ENCODE data around the gene MINK1.
"Not testable (repeated sequence)": the region's sequence is repeated elsewhere in the genome, so short reads cannot be mapped to it uniquely, and the experiment has no call there.

The MINK1 gene

DNA sequence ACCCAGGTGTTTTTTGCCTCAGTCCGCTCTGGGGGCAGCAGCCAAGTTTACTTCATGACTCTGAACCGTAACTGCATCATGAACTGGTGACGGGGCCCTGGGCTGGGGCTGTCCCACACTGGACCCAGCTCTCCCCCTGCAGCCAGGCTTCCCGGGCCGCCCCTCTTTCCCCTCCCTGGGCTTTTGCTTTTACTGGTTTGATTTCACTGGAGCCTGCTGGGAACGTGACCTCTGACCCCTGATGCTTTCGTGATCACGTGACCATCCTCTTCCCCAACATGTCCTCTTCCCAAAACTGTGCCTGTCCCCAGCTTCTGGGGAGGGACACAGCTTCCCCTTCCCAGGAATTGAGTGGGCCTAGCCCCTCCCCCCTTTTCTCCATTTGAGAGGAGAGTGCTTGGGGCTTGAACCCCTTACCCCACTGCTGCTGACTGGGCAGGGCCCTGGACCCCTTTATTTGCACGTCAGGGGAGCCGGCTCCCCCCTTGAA lies 64.1 kb downstream of the MINK1 start:
- in situ Hi-C loops (cut with MboI; ENCODE audit: low sequenced_read_pairs), result no loop called here

GRCh38 chr17:4897785-4898184 lies 64.6 kb downstream of the MINK1 start:
- in situ Hi-C loops (cut with MboI; ENCODE audit: low sequenced_read_pairs), result no loop called here

GRCh38 chr17:4898351-4898750 lies 65.2 kb downstream of the MINK1 start:
- in situ Hi-C loops (cut with MboI; ENCODE audit: low sequenced_read_pairs), result no loop called here

DNA sequence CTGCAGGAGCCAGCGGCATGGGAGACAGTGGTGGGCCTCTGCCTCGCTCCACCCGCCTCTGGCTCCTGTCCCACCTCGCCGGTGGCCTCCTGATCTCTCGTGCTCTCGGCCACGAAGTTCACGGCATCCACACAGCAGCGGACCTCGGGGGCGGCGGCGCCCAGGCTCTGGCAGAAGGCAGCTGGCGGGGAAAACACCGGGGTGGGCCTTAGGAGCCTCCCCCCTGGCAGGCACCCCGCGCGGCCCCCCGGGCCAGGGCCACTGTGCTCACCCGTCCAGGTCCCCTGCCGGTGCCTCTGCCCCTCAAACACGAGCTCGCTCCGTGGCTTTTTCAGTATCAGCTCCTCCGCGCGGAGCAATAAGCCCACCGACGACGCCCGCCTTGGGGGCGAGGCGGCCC lies 65.8 kb downstream of the MINK1 start:
- in situ Hi-C loops (cut with MboI; ENCODE audit: low sequenced_read_pairs), result no loop called here

GRCh38 chr17:4899341-4900230 lies 66.4 kb downstream of the MINK1 start, which contains the start of gene C17orf107:
TSS of gene C17orf107 (plus strand) at chr17:4899536. CDS start at chr17:4899763, 227 bp downstream.
- in situ Hi-C loops (cut with MboI; ENCODE audit: low sequenced_read_pairs), result no loop called here

DNA sequence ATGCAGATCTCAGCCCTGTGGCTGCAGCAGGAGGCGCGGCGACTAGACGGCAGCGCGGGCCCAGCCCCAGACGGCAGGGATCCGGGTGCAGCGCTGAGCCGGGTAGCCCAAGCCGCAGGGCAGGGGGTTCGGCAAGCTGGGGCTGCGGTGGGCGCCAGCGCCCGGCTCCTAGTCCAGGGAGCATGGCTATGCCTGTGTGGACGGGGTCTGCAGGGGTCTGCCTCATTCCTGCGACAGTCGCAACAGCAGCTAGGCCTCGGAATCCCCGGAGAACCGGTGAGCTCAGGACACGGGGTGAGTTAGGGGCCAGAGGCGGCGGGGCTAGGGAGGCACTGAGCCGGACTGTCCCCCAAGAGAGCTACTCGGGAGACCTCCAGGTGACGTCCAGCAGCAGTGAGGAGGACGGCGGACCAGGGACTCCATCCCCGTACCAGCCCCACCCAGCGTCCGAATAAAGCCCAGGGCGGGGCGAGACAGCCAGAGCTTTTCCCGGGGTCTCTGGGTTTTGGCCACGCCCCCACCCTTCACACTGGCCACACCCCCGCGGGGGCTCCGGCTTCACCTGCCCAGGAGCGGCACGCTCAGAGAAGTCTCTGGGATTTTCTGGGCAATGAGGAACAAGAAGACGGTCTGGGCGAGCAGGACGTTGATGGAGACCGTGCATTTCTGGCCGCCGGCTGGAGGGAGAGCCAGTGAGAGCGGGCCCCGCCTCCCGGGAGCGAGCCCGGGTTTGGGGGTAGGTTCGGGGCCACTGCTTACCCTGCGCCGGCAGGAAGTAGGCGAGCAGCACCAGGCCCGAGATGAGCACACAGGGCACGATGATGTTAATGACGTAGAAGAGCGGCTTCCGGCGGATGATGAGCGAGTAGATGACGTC lies 67.3 kb downstream of the MINK1 start:
- in situ Hi-C loops (cut with MboI; ENCODE audit: low sequenced_read_pairs), result no loop called here

DNA sequence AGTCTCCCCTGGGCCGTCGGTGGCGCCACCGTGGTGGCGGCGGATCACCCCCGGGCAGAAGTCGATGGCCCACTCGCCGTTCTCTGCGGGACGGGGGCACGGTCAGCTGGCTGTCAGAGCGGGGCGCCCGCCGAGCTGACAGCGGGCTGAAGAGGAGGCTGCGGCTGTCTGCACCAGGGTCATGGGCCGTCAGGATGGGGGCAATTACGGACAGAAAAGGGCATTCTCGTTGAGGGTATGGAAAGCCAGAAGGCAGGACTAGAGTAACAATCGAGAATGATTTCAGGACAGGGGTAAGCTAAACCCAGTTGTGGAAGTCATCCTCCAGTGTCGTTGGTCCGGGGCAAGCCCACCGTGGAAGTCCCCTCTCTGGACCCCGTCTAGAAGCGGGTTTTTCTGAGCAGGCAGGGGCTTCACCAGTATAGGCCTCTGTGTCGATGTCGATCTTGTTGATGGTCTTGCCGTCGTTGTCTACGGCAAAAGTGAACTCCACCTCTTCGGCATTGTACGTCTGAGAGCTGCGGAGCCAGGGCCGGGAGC lies 68.0 kb downstream of the MINK1 start:
- in situ Hi-C loops (cut with MboI; ENCODE audit: low sequenced_read_pairs), result no loop called here

DNA sequence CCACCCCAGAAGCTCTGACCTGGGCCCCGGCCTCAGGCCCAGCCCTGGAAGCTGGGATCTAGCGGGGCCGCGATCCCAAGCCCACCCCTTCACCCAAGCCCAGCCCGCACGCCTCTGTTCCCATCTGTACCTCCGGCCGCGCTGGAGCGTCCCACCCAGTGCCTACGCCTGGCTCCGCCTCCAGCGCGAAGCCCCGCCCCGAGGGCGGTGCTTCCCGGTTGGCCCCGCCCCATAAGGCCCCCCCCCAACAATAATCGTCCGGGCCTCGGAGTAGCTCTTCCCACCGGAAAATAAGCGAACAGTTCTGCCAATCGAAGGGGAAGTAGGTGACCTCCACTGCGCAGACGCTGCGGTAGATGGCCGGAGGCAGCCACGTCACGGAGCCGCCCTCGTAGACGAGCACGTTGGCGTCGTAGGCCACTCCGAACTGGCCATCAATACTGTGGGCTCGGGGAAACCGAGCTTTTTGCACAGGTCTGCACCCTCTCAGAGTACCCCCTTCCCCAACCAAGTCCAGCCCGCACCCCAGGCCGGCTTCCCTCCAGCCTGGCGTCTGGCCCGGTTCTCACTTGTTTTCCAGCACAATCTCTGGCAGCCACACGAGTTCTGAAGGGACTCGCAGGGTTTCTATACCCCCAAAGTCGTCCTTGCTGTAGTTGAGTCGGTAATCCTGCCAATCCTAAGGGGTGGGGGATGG lies 68.7 kb downstream of the MINK1 start:
- in situ Hi-C loops (cut with MboI; ENCODE audit: low sequenced_read_pairs), result no loop called here

DNA sequence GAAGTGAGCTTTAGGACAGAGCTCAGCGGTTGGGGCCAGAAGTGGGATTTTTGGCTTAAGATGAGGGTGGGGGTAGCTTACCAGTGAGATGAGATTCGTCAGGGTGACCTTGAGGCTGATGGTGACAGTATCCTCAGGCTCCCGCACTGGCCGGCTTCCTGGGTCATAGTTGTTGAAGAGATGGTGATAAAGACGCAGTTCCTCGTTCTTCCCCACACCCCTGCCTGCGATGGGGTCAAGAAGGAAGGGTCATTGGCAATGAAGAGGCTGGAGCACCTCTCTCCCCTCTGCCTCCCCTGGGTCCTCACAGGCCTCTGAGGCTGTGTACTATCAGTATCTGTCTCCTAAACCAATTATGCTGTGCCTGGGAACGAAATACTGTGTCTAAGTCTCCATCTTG lies 69.4 kb downstream of the MINK1 start:
- in situ Hi-C loops (cut with MboI; ENCODE audit: low sequenced_read_pairs), result no loop called here

DNA sequence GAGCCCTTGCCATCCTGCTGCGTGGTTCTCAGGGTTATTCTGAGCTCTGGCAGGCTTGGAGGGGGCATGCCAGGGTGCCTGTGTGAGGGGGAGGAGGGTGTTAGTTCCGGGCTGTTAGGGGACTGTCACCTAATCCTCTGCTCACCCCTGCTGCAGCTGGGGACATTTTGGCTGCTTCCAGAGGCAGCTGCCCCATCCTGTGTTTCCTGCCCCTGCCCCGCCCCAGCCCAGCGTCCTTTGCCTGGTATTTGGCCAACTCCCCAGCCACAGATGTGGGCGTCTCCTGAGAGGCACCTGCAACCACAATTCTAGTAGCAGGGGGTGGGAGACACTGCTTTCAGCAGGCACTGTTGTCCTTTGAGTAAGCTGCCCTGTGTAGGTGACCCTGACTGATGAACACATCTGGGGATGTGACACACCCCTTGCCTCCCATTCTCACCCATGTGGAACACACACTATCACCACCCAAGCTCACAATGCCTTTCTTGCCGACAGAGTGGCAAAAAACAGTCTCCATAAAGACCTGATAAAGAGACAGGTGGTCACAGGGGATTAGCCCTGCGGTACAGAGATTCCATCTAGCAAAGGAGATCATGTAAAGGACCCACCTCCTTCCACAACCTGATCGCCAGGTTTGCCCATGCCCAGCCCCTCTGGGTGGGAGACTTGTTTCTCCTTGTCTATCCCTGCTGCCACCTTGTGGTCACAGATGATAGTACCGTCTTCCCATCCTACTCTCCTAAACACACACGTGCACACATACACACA lies 70.1 kb downstream of the MINK1 start, which contains the start of gene CHRNE:
TSS of gene CHRNE (minus strand) at position 48 of the 768 bp plus-strand sequence. CDS start at position 13, 35 bp downstream.
- in situ Hi-C loops (cut with MboI; ENCODE audit: low sequenced_read_pairs), result no loop called here

DNA sequence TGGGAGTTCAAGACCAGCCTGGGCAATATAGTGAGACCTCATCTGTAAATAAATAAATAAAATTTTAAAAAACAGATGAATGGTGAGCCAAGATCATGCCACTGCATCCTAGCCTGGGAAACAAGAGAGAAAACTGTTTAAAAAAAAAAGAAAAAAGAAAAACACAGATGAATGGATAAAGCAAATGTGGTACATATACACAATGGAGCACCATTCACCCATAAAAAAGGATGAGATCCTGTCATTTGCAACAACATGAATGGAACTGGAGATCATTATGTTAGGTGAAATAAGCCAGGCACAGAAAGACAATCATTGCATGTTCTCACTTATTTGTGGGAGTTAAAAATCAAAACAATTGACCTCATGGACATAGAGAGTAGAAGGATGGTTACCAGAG lies 73.5 kb downstream of the MINK1 start:
- in situ Hi-C loops (cut with MboI; ENCODE audit: low sequenced_read_pairs), result not testable (repeated sequence)

GRCh38 chr17:4908301-4908700 lies 75.2 kb downstream of the MINK1 start:
- in situ Hi-C loops (cut with MboI; ENCODE audit: low sequenced_read_pairs), result no loop called here

GRCh38 chr17:4908711-4909496 lies 75.8 kb downstream of the MINK1 start:
- in situ Hi-C loops (cut with MboI; ENCODE audit: low sequenced_read_pairs), result no loop called here

- in situ Hi-C loops (cut with MboI; ENCODE audit: low sequenced_read_pairs), result no loop called here
These were observed 80.9 kb downstream of the MINK1 start for GRCh38 chr17:4913994-4914393.

- in situ Hi-C loops (cut with MboI; ENCODE audit: low sequenced_read_pairs), result not testable (repeated sequence)
These were observed 81.4 kb downstream of the MINK1 start for GRCh38 chr17:4914551-4914950.

- in situ Hi-C loops (cut with MboI; ENCODE audit: low sequenced_read_pairs), result no loop called here
These were observed 86.4 kb downstream of the MINK1 start for GRCh38 chr17:4919511-4920047.

- in situ Hi-C loops (cut with MboI; ENCODE audit: low sequenced_read_pairs), result no loop called here
These were observed 87.4 kb downstream of the MINK1 start for GRCh38 chr17:4920351-4921048.

GRCh38 chr17:4921320-4921719 lies 88.2 kb downstream of the MINK1 start:
- in situ Hi-C loops (cut with MboI; ENCODE audit: low sequenced_read_pairs), result no loop called here

Measured in hTERT RPE-1 (cell line).